GM12873 (cell line): ENCODE results near the gene NCBP2L.

Source experiments
- TF ChIP-seq, protein P1 (sequence below): IDR thresholded peaks from 2 replicates; pipeline ENCODE4 v1.5.1; 2012; ENCODE audit warnings: low read depth, mild to moderate bottlenecking, moderate library complexity, low read length, control low read depth; ENCODE audit not compliant: insufficient read depth; ENCODE audit errors: missing control alignments

The NCBP2L gene

DNA sequence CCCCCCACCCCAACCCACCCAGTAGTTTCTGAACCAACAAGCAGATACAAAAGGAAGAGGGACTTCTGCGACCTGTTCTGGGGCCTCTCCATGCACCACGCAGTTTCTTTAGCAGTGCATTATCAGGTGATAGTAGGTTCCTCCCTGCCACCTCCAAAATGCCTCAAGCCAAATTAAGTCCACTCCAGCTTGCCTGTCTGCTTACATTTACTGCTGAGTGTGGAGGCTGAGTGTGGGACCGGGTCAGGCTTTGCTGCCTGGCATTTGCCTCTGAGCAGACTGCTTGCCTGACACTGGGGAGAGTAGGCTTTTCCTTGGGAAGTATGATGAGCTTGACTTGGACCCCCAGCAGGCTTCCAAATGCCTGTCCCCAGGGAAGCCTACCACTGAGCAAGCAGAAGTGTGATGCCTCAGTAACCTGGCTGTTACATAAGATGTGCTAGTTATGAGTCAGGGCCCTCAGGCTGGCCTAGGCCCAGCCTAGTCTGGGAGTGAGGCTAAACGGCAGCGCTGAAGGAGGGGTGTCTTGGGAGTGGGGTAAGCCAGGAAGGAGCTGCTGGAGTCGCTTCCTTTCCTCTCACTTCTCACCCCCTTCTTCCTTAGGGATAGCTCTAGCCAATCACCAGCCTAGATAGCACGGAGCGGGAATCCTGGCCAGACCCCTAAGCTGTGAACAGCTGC, 10.9 kb upstream of the NCBP2L start:
- TF ChIP-seq, protein P1, sequence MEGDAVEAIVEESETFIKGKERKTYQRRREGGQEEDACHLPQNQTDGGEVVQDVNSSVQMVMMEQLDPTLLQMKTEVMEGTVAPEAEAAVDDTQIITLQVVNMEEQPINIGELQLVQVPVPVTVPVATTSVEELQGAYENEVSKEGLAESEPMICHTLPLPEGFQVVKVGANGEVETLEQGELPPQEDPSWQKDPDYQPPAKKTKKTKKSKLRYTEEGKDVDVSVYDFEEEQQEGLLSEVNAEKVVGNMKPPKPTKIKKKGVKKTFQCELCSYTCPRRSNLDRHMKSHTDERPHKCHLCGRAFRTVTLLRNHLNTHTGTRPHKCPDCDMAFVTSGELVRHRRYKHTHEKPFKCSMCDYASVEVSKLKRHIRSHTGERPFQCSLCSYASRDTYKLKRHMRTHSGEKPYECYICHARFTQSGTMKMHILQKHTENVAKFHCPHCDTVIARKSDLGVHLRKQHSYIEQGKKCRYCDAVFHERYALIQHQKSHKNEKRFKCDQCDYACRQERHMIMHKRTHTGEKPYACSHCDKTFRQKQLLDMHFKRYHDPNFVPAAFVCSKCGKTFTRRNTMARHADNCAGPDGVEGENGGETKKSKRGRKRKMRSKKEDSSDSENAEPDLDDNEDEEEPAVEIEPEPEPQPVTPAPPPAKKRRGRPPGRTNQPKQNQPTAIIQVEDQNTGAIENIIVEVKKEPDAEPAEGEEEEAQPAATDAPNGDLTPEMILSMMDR, result no peak

DNA sequence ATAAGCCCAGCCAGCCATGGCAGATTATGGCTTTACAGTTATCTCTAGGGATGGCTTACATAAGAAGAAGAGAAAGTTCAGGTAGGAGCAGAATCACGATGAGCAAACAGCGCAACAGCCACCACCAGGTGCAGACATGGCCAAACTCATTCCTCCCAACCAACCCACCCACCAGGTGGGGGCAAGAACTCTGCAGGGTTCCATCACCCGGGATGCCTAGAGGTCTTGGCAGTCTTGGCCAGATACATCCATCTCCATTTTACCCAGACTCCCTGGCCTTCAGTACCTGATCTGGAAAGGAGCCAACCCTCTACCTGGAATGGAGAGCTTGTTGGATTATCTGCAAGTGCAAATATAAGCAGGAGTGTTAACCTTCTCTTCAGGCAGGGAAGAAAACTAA, 9.5 kb upstream of the NCBP2L start:
- TF ChIP-seq, protein P1, result no peak

DNA sequence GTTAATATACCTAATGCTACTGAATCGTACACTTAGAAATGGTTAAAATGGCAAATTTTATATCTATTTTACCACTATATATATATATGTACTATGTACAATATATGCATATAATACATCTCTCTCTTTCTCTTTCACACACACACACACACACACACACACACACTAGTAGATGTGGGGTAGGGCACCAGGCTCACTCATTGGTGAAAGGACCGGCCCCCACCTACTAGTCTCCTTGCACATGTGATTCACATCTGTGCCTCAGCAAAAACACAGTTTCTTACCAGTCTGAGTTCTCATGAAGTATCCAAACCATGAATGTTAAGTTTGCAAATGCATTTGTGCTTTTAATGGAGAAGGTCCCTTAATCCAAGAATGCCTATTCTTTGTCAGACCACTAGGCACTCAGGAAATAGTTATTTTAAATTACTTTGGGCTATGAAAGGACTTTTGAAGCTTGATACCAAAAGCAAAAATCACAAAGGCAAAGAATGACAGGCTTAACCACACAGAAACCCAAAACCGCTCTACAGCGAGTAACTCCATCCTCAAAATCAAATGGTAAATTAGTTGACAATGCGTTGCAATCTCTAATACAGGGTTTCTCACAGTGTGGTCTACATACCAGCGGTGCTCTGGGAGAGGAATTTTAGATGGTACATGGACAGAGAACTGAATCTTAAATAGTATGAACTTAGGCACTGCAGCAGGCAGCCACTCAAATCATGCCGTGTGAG, 7.8 kb upstream of the NCBP2L start:
- TF ChIP-seq, protein P1, result no peak

DNA sequence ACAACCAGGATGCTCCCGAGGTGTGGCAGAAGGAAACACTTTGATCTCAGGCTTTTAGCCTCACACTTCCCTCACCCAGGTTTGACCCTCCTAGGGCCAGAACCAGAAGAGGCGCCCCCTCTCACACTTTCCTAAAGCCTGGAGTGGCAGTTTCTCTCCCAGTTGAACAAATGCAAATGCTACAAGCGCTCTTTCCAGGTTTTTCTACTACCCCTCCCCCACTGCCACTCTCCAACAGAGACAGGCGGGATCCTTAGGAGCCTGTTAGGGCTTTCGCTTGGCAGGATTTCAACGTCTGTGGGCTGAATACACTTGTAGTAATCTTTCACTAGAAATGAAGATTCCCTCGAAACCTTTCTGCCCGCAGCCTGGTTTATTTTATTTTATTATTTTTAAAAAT, 4.3 kb upstream of the NCBP2L start:
- TF ChIP-seq, protein P1, result no peak

DNA sequence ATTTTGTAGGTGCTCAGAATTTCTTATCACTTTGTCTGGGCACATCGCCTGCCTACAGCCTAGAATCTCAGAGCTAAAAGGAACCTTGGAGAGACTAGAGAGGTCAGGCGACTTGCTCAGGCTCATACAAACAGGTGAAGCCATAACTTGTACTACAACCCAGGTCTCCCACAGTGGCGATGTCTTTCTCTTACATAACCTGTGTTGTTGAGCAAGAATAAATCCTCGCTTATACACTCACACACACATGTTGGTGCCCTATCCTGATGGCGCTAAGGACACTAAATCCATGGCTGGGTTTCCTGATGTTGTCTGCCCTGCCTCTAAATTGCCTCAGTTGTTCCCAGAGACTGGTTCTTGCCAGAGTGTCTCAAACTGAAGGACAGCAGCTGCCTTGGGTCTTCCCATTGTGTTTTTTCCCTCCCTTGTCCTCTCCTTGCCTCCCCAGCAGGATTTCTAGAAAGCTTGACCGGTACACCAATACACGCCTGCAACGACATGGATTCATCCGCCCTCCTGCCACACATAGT, 3.6 kb upstream of the NCBP2L start:
- TF ChIP-seq, protein P1, result no peak

DNA sequence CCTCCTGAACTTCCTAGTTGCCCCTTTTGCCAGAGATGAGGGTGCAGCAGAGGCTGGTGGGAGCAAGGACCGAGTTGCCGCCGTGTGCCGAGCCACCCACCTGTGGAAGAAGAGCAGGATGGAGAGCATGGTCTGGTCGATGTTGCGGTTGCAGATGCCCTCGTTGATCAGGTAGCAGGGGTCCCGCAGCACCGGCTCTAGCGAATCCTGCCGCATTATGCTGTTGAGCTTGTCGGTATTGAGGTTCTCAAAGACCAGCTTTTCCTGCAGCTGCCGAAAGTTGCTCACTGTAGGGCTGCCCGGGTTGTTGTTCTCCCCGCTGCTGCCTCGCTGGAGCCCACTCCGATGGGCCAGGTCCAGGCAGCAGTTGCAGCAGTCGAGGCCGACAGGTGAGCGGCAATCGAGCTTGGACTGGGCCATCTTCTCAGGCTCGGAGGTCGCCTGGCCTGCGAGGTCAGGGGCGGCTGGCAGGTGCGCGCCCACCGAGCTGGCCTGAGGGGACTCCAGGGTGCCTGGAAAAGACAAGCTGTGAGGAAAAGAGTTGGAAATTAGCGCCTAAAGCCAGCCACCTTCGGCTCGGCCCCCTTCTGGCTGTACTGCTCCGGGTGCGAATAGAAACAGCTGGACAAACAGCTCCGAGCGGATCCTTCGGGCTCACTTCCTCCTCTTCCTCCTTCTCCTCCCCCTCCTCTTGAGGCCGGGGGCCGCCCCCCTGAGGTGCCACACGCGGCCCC, 2.4 kb upstream of the NCBP2L start:
- TF ChIP-seq, protein P1, result no peak
